Astrocyte of the cerebellum (primary cell): ENCODE measurements around the gene RNF44.

Experiments
- DNase-seq: peaks from one replicate; pipeline ENCODE4 v3.0.0-alpha.2; 2011; ENCODE audit warnings: low read depth
- H3K4me3 ChIP-seq: 2 replicates; pipeline ENCODE4 v1.5.1; 2011; ENCODE audit warnings: mild to moderate bottlenecking, low read depth, low read length, moderate library complexity
- in situ Hi-C: cut with HindIII; loops from 2 replicates; pipeline ENCODE4 v1.10.0; 2017; ENCODE audit warnings: low sequenced_read_pairs
- TF ChIP-seq, protein P1 (sequence below): IDR thresholded peaks from 2 replicates; pipeline ENCODE4 v1.5.1; 2012; ENCODE audit warnings: low read length, low read depth, moderate library complexity, mild to moderate bottlenecking; ENCODE audit errors: missing control alignments

Gene RNF44

DNA sequence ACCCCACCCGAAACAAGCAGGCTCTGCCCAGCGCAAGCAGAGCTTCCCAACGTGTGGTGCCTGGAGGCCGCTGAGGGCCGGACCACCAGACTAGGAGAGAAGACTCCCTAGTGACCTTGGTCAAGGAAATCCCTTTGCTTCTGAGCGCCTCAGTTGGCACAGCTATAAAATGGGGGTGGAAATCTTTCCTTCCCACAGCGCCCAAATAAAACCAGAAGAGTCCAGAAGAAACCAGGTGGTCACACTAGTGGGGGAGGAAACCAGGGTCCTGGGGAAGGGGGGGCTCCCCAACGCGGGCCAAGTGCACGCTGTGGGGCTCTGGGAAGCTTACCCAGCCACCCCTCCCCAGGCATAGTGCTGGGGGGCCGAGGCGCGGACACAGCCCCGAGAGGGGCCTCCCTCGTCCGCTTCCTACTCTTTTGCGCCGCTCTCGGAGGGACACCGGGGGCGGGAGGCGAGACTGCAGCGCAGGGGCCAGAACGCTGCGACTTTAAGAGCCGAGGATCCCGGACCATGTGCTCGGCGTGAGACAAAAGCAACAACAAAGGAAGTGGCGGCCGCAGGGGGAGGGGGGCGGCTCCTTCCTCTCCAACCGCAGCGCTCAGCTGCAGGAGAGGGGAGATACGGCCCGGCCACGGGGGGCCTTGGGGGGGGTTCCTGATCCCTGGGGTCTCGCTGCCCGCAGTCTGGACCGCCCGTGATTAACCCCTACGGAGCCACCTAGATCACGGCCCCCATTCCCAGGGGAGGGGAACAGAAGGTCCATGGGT is 885 bp downstream of the RNF44 start:
- peak; percentile 62 for DNase-seq
- TF ChIP-seq, protein P1, sequence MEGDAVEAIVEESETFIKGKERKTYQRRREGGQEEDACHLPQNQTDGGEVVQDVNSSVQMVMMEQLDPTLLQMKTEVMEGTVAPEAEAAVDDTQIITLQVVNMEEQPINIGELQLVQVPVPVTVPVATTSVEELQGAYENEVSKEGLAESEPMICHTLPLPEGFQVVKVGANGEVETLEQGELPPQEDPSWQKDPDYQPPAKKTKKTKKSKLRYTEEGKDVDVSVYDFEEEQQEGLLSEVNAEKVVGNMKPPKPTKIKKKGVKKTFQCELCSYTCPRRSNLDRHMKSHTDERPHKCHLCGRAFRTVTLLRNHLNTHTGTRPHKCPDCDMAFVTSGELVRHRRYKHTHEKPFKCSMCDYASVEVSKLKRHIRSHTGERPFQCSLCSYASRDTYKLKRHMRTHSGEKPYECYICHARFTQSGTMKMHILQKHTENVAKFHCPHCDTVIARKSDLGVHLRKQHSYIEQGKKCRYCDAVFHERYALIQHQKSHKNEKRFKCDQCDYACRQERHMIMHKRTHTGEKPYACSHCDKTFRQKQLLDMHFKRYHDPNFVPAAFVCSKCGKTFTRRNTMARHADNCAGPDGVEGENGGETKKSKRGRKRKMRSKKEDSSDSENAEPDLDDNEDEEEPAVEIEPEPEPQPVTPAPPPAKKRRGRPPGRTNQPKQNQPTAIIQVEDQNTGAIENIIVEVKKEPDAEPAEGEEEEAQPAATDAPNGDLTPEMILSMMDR = no peak
- peak overlapping the region; percentile 97 for H3K4me3 ChIP-seq
- in situ Hi-C loops = no loop called here

DNA sequence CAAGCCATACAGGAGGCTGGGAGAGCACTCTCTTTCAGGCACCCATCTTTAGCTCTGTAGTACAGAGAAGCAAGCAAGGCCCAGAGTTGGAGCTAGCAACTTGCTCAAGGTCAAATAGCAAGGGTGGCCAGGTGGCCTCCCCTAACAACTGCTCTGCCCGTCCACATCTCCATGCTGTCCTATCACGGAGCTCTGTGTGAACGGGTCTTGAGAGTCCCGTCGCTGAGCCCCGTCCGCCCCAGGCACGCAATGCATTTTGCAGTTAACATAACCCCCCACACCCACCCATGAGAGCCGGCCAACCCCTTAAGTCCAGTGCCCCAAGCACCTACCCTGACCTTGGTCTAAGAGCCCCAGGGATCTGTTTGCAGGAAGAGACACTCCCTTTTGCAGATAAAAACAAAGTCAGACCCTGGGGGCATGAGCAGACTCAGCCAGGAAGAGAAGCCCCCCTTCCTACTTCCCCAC is 1.5 kb downstream of the RNF44 start:
- TF ChIP-seq, protein P1 = no peak
- peak overlapping the region; percentile 97 for H3K4me3 ChIP-seq
- no peak for DNase-seq
- in situ Hi-C loops = no loop called here

DNA sequence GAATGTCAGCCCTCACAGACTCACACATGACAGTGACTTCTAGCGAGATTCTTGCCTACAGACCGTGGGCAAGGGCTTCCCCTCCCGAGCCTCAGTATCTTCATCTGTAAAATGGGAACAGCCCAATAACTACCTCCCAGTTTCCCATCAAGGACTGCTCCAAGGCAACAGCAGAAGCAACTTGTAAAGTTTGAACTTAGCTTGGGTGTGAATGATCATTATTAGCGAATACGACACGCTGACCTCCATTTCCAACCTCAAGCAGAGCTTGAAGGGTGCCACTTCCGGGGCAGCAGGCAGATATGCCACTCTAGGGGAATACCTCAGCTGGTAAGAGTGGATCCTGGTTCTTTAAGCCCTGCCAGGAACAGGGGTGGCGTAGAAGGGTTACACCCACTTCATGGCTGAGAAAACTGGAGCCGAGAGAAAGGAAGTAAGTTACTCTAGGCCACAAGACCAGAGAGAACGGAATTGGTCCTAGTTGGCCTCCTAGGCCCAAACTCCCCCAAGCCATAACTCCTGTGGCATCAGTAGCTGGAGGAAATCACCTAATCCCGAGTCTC is 2.0 kb downstream of the RNF44 start:
- TF ChIP-seq, protein P1 = no peak
- no peak for DNase-seq
- in situ Hi-C loops = no loop called here
- H3K4me3 ChIP-seq = peak overlapping the region; percentile 97

DNA sequence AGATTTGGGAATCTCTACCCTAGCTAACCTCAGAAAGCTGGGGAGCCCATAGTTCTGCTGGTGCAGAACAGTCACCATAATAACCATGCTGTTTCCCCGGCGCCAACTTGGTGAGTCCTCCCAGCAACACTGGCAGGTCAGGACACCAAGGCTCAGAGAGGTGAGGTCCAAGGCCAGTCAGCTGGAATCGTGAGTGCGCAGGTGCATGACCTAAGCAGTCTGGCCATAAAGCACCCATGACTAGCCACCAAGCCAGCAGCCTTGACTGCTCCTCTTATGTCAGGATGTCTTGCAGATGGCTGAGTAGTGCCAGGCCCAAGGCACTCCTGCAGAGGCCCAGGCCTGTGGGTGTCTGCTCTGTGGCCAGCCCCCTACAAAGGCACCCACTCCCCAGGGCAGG is 2.6 kb downstream of the RNF44 start:
- H3K4me3 ChIP-seq = peak overlapping the region; percentile 97
- TF ChIP-seq, protein P1 = no peak
- no peak for DNase-seq
- in situ Hi-C loops = no loop called here

DNA sequence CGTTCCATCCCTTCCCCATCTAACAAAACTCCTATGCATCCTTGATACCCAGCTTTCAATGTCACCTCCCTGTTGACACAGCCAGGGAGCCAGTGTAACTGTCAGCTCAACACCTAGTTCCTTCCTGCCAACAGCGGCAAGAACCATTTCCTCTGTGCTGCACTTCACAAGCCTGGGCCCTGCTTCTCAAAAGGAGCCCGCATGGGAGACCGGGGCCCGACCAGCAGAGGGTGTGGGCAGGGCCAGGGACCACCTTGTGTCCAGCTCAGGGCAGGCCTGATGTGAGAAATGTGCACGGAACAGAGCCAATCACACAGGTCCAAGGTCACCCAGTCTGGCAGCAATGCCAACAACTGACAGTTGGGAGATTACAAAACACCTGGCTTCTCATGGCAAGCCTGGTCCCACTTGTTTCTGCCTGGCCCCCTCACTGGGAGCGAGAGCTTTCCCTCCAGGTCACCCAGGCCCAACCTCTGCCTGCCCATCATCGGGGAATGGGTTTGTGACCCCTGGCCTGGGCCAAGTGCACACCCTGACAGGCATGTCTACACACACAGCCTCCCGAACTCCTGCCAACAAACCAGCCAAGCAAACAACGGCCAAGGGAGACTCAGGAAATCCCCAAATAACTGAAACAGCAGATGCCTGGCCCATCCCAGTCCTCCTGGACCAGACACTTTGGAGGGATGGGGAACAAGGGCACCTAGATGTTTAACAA is 3.1 kb downstream of the RNF44 start:
- no peak for DNase-seq
- H3K4me3 ChIP-seq = no peak overlapping the region
- in situ Hi-C loops = no loop called here
- TF ChIP-seq, protein P1 = peak; percentile 19

DNA sequence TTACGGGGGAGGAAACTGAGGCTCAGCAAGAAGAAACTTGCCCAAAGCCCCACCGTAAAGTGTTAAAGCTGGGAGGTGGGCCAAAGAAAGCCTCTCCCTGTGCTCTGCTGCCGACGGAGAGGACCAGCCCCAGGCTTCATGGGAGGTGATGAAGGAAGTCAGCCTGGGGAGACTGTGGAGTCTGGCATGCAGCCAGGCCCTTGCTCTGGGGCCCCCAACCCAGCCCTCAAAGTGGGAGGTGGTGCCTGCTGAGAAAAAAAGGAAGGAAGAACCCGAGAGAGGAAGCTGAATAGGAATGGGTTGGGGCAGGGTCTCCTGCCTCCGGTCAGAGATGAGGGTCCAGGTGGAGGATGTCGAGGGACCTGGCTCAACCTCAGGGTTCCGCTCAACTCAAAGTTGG is 3.8 kb downstream of the RNF44 start:
- no peak overlapping the region for H3K4me3 ChIP-seq
- no peak for DNase-seq
- in situ Hi-C loops = no loop called here
- TF ChIP-seq, protein P1 = no peak
